ENCODE results near the gene PTCHD1.
A peak's percentile ranks its signal among the peaks of the same experiment; 100 is the strongest.

PTCHD1 gene

GRCh38 chrX:23435575-23435974 is 100.9 kb downstream of the PTCHD1 start:
- H3K4me3 Mint-ChIP-seq = no peak overlapping the region
- H3K27me3 Mint-ChIP-seq (ENCODE audit: low read depth, poor library complexity) = peaks cover 2% of the 10 kb centered on the region
- peaks cover 3% of the 10 kb centered on the region for H3K9me3 Mint-ChIP-seq
- DNase-seq = no peak
- H3K4me1 Mint-ChIP-seq = no peaks in the 10 kb centered on the region
- H3K27ac Mint-ChIP-seq = no peak overlapping the region
- H3K36me3 Mint-ChIP-seq (ENCODE audit: low read depth) = no peaks in the 10 kb centered on the region
- TF ChIP-seq CTCF (IDR thresholded peaks at IDR 0.05) = no peak

GRCh38 chrX:23436875-23437274 is 102.2 kb downstream of the PTCHD1 start:
- DNase-seq = no peak
- no peak overlapping the region for H3K27ac Mint-ChIP-seq

GRCh38 chrX:23451266-23451665 is 116.6 kb downstream of the PTCHD1 start:
- no peak for DNase-seq
- Mint-ChIP-seq H3K27ac (no peak overlapping the region), H3K9me3 (peaks cover under 1% of the 10 kb centered on the region), H3K4me3 (no peak overlapping the region), H3K36me3 (ENCODE audit: low read depth) (no peaks in the 10 kb centered on the region), H3K27me3 (ENCODE audit: low read depth, poor library complexity) (no peaks in the 10 kb centered on the region), H3K4me1 (no peaks in the 10 kb centered on the region)
- peak; percentile 17 for TF ChIP-seq CTCF (IDR thresholded peaks at IDR 0.05)

More at GRCh38 chrX:23436875-23437274, 102.2 kb downstream of the PTCHD1 start:
- Mint-ChIP-seq H3K9me3 (no peaks in the 10 kb centered on the region), H3K4me1 (no peaks in the 10 kb centered on the region), H3K27me3 (ENCODE audit: low read depth, poor library complexity) (peaks cover 2% of the 10 kb centered on the region), H3K36me3 (ENCODE audit: low read depth) (no peaks in the 10 kb centered on the region), H3K4me3 (no peak overlapping the region)
- TF ChIP-seq CTCF (IDR thresholded peaks at IDR 0.05) = no peak
